ENCODE measurements around the gene TNFAIP8L1.

Gene TNFAIP8L1

GRCh38 chr19:4703671-4704316 is 64.5 kb downstream of the TNFAIP8L1 start:
- DNase-seq (ENCODE audit: low spot score in 2 of 2): no peak
- H3K4me1 Mint-ChIP-seq: peaks cover 2% of the 10 kb centered on the region
- no peaks in the 10 kb centered on the region for H3K27me3 Mint-ChIP-seq
- H3K27ac Mint-ChIP-seq: no peak overlapping the region
- no peak for ATAC-seq (ENCODE audit: low read depth)
- no peaks in the 10 kb centered on the region for H3K9me3 Mint-ChIP-seq
- no peak overlapping the region for H3K4me3 Mint-ChIP-seq
- H3K36me3 Mint-ChIP-seq: peaks cover 18% of the 10 kb centered on the region

- Mint-ChIP-seq H3K27ac (no peak overlapping the region), H3K4me3 (no peak overlapping the region), H3K9me3 (no peaks in the 10 kb centered on the region), H3K27me3 (no peaks in the 10 kb centered on the region), H3K4me1 (peaks cover 4% of the 10 kb centered on the region), H3K36me3 (peaks cover 18% of the 10 kb centered on the region)
- no peak for ATAC-seq (ENCODE audit: low read depth)
- DNase-seq (ENCODE audit: low spot score in 2 of 2): no peak
Observed at GRCh38 chr19:4704317-4704673, 65.0 kb downstream of the TNFAIP8L1 start.

Measured in memory B cell (primary cell).